ENCODE results near the gene PTGDR.

Gene PTGDR

GRCh38 chr14:52305014-52305413 lies 37.5 kb downstream of the PTGDR start:
- no peak overlapping the region for H3K4me3 ChIP-seq (ENCODE audit: low read depth, low read length)
- no peak for TF ChIP-seq CTCF (IDR thresholded peaks at IDR 0.05; ENCODE audit: low read depth, low read length, missing control alignments)
- no peak for DNase-seq (ENCODE audit: low read depth)

GRCh38 chr14:52307376-52307775 lies 39.9 kb downstream of the PTGDR start:
- no peak for TF ChIP-seq CTCF (IDR thresholded peaks at IDR 0.05; ENCODE audit: low read depth, low read length, missing control alignments)
- DNase-seq (ENCODE audit: low read depth): no peak

GRCh38 chr14:52307905-52308304 lies 40.4 kb downstream of the PTGDR start:
- H3K4me3 ChIP-seq (ENCODE audit: low read depth, low read length): no peak overlapping the region
- DNase-seq (ENCODE audit: low read depth): no peak
- no peak for TF ChIP-seq CTCF (IDR thresholded peaks at IDR 0.05; ENCODE audit: low read depth, low read length, missing control alignments)

More at GRCh38 chr14:52307376-52307775, 39.9 kb downstream of the PTGDR start:
- no peak overlapping the region for H3K4me3 ChIP-seq (ENCODE audit: low read depth, low read length)

- no peak for DNase-seq (ENCODE audit: low read depth)
- no peak for TF ChIP-seq CTCF (IDR thresholded peaks at IDR 0.05; ENCODE audit: low read depth, low read length, missing control alignments)
Measured at GRCh38 chr14:52310541-52310940, 43.0 kb downstream of the PTGDR start.

GRCh38 chr14:52312931-52313355 lies 45.4 kb downstream of the PTGDR start:
- TF ChIP-seq CTCF (IDR thresholded peaks at IDR 0.05; ENCODE audit: low read depth, low read length, missing control alignments): no peak
- no peak overlapping the region for H3K4me3 ChIP-seq (ENCODE audit: low read depth, low read length)
- no peak for DNase-seq (ENCODE audit: low read depth)

More at GRCh38 chr14:52310541-52310940, 43.0 kb downstream of the PTGDR start:
- no peak overlapping the region for H3K4me3 ChIP-seq (ENCODE audit: low read depth, low read length)

- H3K4me3 ChIP-seq (ENCODE audit: low read depth, low read length): no peak overlapping the region; the same call in 1 of the 2 replicates
- TF ChIP-seq CTCF (IDR thresholded peaks at IDR 0.05; ENCODE audit: low read depth, low read length, missing control alignments): no peak
- no peak for DNase-seq (ENCODE audit: low read depth)
Measured at GRCh38 chr14:52313462-52313861, 46.0 kb downstream of the PTGDR start.

- TF ChIP-seq CTCF (IDR thresholded peaks at IDR 0.05; ENCODE audit: low read depth, low read length, missing control alignments): no peak
- peak within 1 kb of the TSS; percentile 35 for H3K4me3 ChIP-seq (ENCODE audit: low read depth, low read length)
- peak; percentile 12 for DNase-seq (ENCODE audit: low read depth)
Measured at GRCh38 chr14:52313903-52314594, 46.6 kb downstream of the PTGDR start, which contains the start of gene PTGER2. Gene PTGER2, plus strand, starts transcription at chr14:52314312. Its CDS starts 237 bp downstream, at chr14:52314549.

Measured in GM12864 (cell line).